Right lobe of liver (tissue), 6 donors: ENCODE results near the gene ELMO1. TPM values are rescaled to one million over a fixed set of nuclear protein-coding genes. Genes with fewer than 3 reads are reported as not detected.

Experiments
- ATAC-seq, 4 donors: fragments of 200-7000 bp; cut with Tn5 transposase; one replicate each; pipeline ENCODE4 v1.9.1; 2020; ENCODE audit warnings: mild to moderate bottlenecking in 4 of 4, moderate library complexity in 4 of 4
- DNase-seq, 3 donors: peaks; one replicate each; pipeline ENCODE4 v3.0.0-alpha.2; 2020
- H3K27ac ChIP-seq, 3 donors: fragments of 200-600 bp; one replicate each; pipeline ENCODE4 v1.8.0; 2022
- H3K27me3 ChIP-seq, 2 donors: fragments of 200-600 bp; one replicate each; pipeline ENCODE4 v1.8.0; 2022
- H3K36me3 ChIP-seq, 4 donors: fragments of 200-600 bp; sonication (generic) in 1 of 4; one replicate each; pipeline versions ENCODE4 v1.5.1 to v1.8.0; 2017 to 2022; ENCODE audit warnings: control low read depth in 1 of 4
- H3K4me1 ChIP-seq, 4 donors: fragments of 200-600 bp; sonication (generic) in 1 of 4; one replicate each; pipeline versions ENCODE4 v1.5.1 to v1.8.0; 2017 to 2022; ENCODE audit warnings: control low read depth in 1 of 4
- H3K4me3 ChIP-seq, 3 donors: fragments of 200-600 bp; one replicate each; pipeline ENCODE4 v1.8.0; 2022
- H3K9me3 ChIP-seq, 4 donors: fragments of 200-600 bp; sonication (generic) in 1 of 4; one replicate each; pipeline versions ENCODE4 v1.5.1 to v1.8.0; 2017 to 2022; ENCODE audit warnings: control low read depth in 1 of 4
- POLR2A ChIP-seq: fragments of 450-650 bp; IDR thresholded peaks from one replicate; pipeline ENCODE4 v1.6.1; 2017; ENCODE audit warnings: antibody characterized with exemption, mild to moderate bottlenecking
- WGBS: methylation state at CpG from one replicate; pipeline ENCODE4 v1.1.6; 2018; ENCODE audit warnings: low coverage, low lambda C conversion rate; ENCODE audit not compliant: insufficient coverage; ENCODE audit errors: missing lambda C conversion rate; 5-methylcytosine and 5-hydroxymethylcytosine counted together
- intact Hi-C, 2 donors: fragments of 100-400 bp; cut with DNase I; formaldehyde crosslinking; loops; one replicate each; pipeline versions ENCODE4 v1.11.2 to v1.14.1; 2022
- total RNA-seq, 6 experiments: library from RNA; depleted of rRNA in 2 of 6; stranded (reverse); fragments of >200 nt in 2 of 6; fragmentation: NEBNext Ultra II Directional in 3 of 6; extraction: Animal tissue kit (Norgen Biotek cat#: 25700) in 3 of 6; gene quantifications; one replicate each; pipeline versions ENCODE4 v1.1.0 to v1.2.4, GENCODE V29; 2016 to 2023
- TF ChIP-seq, protein P1 (sequence below), 4 donors: fragments of 200-600 bp in 3 of 4; fragments of 450-650 bp in 1 of 4; IDR thresholded peaks; one replicate each; pipeline versions ENCODE4 v1.5.1 to v1.8.0; 2016 to 2022; ENCODE audit warnings: antibody characterized with exemption in 4 of 4, mild to moderate bottlenecking in 2 of 4
- donor health status: DM: no; HTN: yes; CAD: no.
- donor health status: DM: no; HTN: no; CAD: no.
- donor health status: DM: no; HTN: no; CAD: no.
- donor health status: DM: no; HTN: yes; CAD: no.
- donor health status: DM: no; HTN: yes; CAD: no.

The ELMO1 gene
- total RNA-seq, 6 experiments from 2014 or later, result 18.4 to 55.4 (median 25.1) TPM

DNA sequence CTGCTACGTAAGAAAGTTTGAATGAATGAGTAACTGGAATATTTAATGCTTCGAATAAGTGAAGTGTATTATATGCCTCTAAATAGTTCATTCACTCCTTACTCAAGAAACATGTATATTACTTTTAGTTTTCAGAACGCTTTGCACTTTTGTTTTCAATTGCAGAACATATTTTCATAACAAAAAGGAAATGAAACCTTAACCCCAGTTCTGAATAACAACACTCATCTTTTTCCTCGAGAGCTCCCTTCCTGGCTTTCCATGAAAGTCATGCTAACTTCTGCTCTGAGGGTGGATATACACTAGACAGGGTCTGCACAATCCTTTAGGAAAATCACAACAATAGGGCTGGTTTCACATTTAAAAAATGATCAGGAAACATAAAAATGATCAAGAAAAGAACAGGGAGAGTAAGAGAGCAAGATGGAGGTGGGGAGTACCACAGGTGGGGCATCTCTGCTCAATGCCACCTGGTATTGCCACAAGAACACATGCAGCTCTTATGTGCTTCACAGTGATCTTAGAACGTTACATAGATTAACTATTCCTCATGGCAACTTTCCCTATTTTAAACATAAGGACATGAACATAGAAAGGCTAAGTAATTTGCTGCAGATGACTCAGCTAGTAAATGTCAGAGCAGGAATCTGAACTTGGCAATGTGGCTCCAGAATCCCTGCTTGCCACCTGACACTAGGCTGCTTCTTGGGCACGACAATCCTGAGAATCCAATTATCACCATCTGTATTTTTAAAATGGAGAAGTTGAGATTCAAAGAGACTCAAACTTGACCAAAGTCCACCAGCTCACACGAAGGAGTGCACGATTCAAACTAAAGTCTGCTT is 504.9 kb downstream of the ELMO1 start:
- Histone ChIP-seq H3K27ac (no peak overlapping the region), H3K36me3 (no peaks in the 10 kb centered on the region), H3K9me3 (peaks cover 0 to 8% (median 2%) of the 10 kb centered on the region in 4 donors), H3K27me3 (no peaks in the 10 kb centered on the region), H3K4me1 (peaks cover 0 to 14% (median 3%) of the 10 kb centered on the region in 4 donors), H3K4me3 (no peak overlapping the region)
- intact Hi-C loops, result no loop called here
- 79% methylated on average over 7 of the region's 8 CpGs for WGBS
- ATAC-seq (no peak), DNase-seq (no peak)
- TF ChIP-seq, protein P1, sequence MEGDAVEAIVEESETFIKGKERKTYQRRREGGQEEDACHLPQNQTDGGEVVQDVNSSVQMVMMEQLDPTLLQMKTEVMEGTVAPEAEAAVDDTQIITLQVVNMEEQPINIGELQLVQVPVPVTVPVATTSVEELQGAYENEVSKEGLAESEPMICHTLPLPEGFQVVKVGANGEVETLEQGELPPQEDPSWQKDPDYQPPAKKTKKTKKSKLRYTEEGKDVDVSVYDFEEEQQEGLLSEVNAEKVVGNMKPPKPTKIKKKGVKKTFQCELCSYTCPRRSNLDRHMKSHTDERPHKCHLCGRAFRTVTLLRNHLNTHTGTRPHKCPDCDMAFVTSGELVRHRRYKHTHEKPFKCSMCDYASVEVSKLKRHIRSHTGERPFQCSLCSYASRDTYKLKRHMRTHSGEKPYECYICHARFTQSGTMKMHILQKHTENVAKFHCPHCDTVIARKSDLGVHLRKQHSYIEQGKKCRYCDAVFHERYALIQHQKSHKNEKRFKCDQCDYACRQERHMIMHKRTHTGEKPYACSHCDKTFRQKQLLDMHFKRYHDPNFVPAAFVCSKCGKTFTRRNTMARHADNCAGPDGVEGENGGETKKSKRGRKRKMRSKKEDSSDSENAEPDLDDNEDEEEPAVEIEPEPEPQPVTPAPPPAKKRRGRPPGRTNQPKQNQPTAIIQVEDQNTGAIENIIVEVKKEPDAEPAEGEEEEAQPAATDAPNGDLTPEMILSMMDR (IDR thresholded peaks at IDR 0.05), result no peak
- no peak for TF ChIP-seq POLR2A

DNA sequence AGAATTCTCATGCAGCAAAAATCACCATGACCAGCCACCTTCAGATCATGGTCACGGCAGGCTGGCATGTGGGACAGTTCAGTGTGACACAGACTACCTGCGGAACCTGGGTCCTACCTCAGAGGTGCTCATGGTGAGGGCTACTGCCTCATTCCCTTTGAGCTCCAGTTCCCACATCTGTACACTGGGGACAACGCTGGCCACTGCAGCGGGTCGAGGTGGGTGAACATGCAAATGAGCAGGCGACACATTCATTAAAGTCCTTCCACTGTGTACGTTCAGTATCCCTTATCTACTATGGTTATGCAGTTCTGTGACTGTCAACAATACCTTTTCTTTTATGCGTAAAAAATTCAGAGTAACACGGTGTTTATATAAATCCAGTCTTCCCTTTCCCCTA is 505.7 kb downstream of the ELMO1 start:
- DNase-seq (no peak), ATAC-seq (no peak)
- Histone ChIP-seq H3K4me3 (no peak overlapping the region), H3K9me3 (peaks cover 0 to 14% (median 6%) of the 10 kb centered on the region in 4 donors), H3K27me3 (no peaks in the 10 kb centered on the region), H3K27ac (no peak overlapping the region), H3K36me3 (no peaks in the 10 kb centered on the region), H3K4me1 (peaks cover 0 to 14% (median 3%) of the 10 kb centered on the region in 4 donors)
- intact Hi-C loops, result no loop called here
- TF ChIP-seq, protein P1 (IDR thresholded peaks at IDR 0.05), result no peak
- no peak for TF ChIP-seq POLR2A
- WGBS, result 93% methylated on average over 5 of the region's 9 CpGs

DNA sequence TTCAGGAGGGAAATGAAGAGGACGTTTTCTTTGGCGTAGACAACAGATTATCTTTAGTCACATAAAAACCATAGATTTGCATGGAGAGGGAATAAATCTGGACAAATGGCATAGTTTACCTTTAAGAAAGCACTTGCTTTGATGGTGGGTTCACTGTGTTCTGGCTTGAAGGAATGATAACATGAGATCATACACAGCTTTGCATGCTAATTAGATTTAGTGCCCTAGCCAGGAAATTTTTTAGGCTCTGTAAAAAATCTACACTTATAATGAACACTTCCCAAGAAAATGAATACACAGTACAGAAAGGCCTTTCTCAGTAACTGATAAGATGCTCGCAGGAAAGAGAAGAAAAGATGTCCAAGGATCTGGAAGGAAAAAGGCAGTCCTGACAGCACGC is 506.1 kb downstream of the ELMO1 start:
- intact Hi-C loops, result no loop called here
- Histone ChIP-seq H3K36me3 (no peaks in the 10 kb centered on the region), H3K4me3 (no peak overlapping the region), H3K27me3 (no peaks in the 10 kb centered on the region), H3K4me1 (peaks cover 0 to 14% (median 3%) of the 10 kb centered on the region in 4 donors), H3K27ac (no peak overlapping the region), H3K9me3 (peaks cover 0 to 15% (median 8%) of the 10 kb centered on the region in 4 donors)
- ATAC-seq, result no peak
- 67% methylated on average over 4 of the region's 4 CpGs for WGBS
- no peak for DNase-seq
- TF ChIP-seq POLR2A, result no peak
- TF ChIP-seq, protein P1 (IDR thresholded peaks at IDR 0.05), result no peak

DNA sequence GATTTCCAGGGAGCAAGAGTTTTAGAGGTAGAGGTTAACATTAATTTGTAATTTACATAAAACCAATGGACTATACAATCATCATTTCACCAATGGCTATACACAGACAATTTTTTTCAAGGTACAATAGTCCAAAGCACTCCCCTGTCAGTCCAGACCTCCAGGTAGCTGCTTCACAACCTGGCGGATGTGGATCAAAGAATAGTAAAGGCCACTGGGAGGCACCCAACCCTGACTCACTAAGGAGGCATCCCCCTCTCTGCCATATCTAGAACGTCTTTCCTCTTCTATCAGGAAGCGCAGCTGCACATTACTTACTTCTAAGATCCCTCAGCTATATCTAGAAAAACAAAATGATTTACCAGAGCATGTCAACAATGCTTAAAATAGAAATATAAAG is 506.6 kb downstream of the ELMO1 start:
- DNase-seq (no peak), ATAC-seq (no peak)
- no peaks in the 10 kb centered on the region for H3K36me3 ChIP-seq
- no peak overlapping the region for H3K27ac ChIP-seq
- H3K27me3 ChIP-seq, result no peaks in the 10 kb centered on the region
- peaks cover 0 to 20% (median 10%) of the 10 kb centered on the region in 4 donors for H3K9me3 ChIP-seq
- no peak overlapping the region for H3K4me3 ChIP-seq
- TF ChIP-seq, protein P1 (IDR thresholded peaks at IDR 0.05), result no peak
- 91% methylated on average over 3 of the region's 3 CpGs for WGBS
- intact Hi-C loops, result no loop called here
- H3K4me1 ChIP-seq, result peaks cover 0 to 14% (median 3%) of the 10 kb centered on the region in 4 donors
